NCI-H2081 treated with DMSO at 0.1 percent for 48 hours (cell line): ENCODE measurements around the gene FAM156A.
"Not testable (repeated sequence)": the region's sequence is repeated elsewhere in the genome, so short reads cannot be mapped to it uniquely, and the experiment has no call there.

Experiments
- DNase-seq: peaks from one replicate; lab custom pipeline; 2025; lab: John Stamatoyannopoulos, UW

Gene FAM156A

GRCh38 chrX:52905531-52905930, 52.8 kb downstream of the FAM156A start:
- not testable (repeated sequence) for DNase-seq
